MM.1S (cell line): ENCODE results near the gene POMGNT2.
A peak's percentile ranks its signal among the peaks of the same experiment; 100 is the strongest.

ENCODE experiments used
- DNase-seq: peaks from one replicate; pipeline ENCODE4 v3.0.0-alpha.2; 2015
- H2AFZ ChIP-seq: fragments of 300-600 bp; sonication (generic); 2 replicates; pipeline ENCODE4 v1.6.0; 2016; ENCODE audit warnings: antibody characterized with exemption, low read length
- H3F3A ChIP-seq: fragments of 300-600 bp; sonication (generic); 2 replicates; pipeline ENCODE4 v1.6.1; 2016; ENCODE audit warnings: mild to moderate bottlenecking, antibody characterized with exemption, low read length, moderate library complexity, mixed read lengths; ENCODE audit not compliant: insufficient read depth
- H3K27ac ChIP-seq: fragments of 300-600 bp; sonication (generic); 2 replicates; pipeline ENCODE4 v1.5.1; 2016; ENCODE audit warnings: mild to moderate bottlenecking, low read length
- H3K27me3 ChIP-seq: fragments of 300-600 bp; sonication (generic); replicated peaks from 2 replicates; pipeline ENCODE4 v1.6.0; 2016; ENCODE audit warnings: low read length; ENCODE audit not compliant: insufficient read depth
- H3K36me3 ChIP-seq: fragments of 300-600 bp; sonication (generic); replicated peaks from 2 replicates; pipeline ENCODE4 v1.6.1; 2016; ENCODE audit warnings: mild to moderate bottlenecking, low read length, mixed read lengths; ENCODE audit not compliant: insufficient read depth
- H3K4me1 ChIP-seq: fragments of 300-600 bp; sonication (generic); 2 replicates; pipeline ENCODE4 v1.6.1; 2016; ENCODE audit warnings: low read length, mixed read lengths
- H3K4me2 ChIP-seq: fragments of 300-600 bp; sonication (generic); 2 replicates; pipeline ENCODE4 v1.6.0; 2016; ENCODE audit warnings: low read depth, low read length
- H3K4me3 ChIP-seq: fragments of 300-600 bp; sonication (generic); 2 replicates; pipeline ENCODE4 v1.5.1; 2016; ENCODE audit warnings: low read length, mixed read lengths
- H3K79me2 ChIP-seq: fragments of 300-600 bp; sonication (generic); 2 replicates; pipeline ENCODE4 v1.6.1; 2016; ENCODE audit warnings: mixed run types, low read length, mixed read lengths
- H3K9ac ChIP-seq: fragments of 300-600 bp; sonication (generic); 2 replicates; pipeline ENCODE4 v1.6.1; 2016; ENCODE audit warnings: low read length, mixed read lengths
- H3K9me2 ChIP-seq: fragments of 300-600 bp; sonication (generic); replicated peaks from 2 replicates; pipeline ENCODE4 v1.6.1; 2016; ENCODE audit warnings: mild to moderate bottlenecking, low read length, mixed read lengths; ENCODE audit not compliant: insufficient read depth
- H3K9me3 ChIP-seq: fragments of 300-600 bp; sonication (generic); replicated peaks from 2 replicates; pipeline ENCODE4 v1.6.1; 2016; ENCODE audit warnings: mild to moderate bottlenecking, low read length, mixed read lengths; ENCODE audit not compliant: insufficient read depth
- H4K20me1 ChIP-seq: fragments of 300-600 bp; sonication (generic); 2 replicates; pipeline ENCODE4 v1.6.1; 2016; ENCODE audit warnings: mild to moderate bottlenecking, low read length, moderate library complexity, mixed read lengths; ENCODE audit not compliant: insufficient read depth
- EZH2 ChIP-seq: fragments of 300-600 bp; sonication (generic); optimal IDR thresholded peaks from 2 replicates; pipeline ENCODE3; 2017; ENCODE audit warnings: low read depth, mild to moderate bottlenecking, antibody characterized with exemption, low read length, mixed read lengths
- EZH2phosphoT487 ChIP-seq: fragments of 300-600 bp; sonication (generic); IDR thresholded peaks from 2 replicates; pipeline ENCODE4 v1.6.1; 2018; ENCODE audit warnings: antibody characterized with exemption, low read length
- TF ChIP-seq, protein P1 (sequence below): fragments of 300-600 bp; sonication (generic); IDR thresholded peaks from 2 replicates; pipeline ENCODE4 v1.5.1; 2016; ENCODE audit warnings: antibody characterized with exemption, low read length, mixed read lengths

POMGNT2 gene

DNA sequence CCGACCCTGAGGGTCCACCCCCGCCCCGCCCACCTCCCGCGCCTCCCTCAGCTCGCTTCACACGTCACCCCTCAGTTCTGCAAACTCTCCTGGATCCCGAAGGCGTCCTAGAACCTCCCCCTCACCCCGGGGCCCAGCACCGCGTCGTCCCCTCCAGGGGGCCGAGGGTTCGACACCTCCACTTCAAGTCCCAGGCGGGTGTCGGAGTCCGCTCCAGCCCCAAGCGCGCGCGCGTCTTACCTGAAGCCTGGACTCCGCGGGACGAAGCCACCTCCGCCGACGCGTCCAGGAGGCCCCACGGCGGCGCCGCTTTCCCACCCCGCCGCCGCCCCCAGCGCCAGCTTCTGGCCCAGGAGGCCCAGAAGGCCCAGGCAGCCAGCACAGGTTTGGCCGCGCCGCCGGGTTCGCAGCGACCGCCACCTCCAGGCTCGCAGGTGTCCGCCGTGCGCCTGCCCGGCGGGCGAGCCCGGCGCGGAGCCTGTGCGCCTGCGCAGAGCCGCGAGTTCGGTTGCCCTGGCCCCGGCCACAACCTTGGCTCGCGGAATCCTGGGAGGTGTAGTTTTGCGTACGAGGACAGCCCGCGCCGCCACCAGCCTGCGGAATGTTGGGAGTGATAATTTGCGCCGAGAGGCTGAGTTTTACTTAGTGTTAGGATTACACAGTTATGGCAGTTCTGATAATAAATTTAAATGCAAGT lies at the start of gene POMGNT2:
Gene POMGNT2, minus strand, starts transcription at position 484 of the 697 bp plus-strand sequence. CDS start 24,648 bp downstream, outside the sequence.
- Histone ChIP-seq H3K4me3 (peak within 1 kb of the TSS; percentile 85), H3K79me2 (peaks cover 13% of the 10 kb centered on the region), H4K20me1 (no peaks in the 10 kb centered on the region), H2AFZ (peak within 1 kb of the TSS; percentile 86), H3K27ac (no peak within 1 kb of the TSS), H3K4me1 (no peaks in the 10 kb centered on the region; the same call in 1 of the 2 replicates), H3K27me3 (no peaks in the 10 kb centered on the region), H3F3A (no peaks in the 10 kb centered on the region), H3K4me2 (peak within 1 kb of the TSS; percentile 82), H3K9me3 (no peaks in the 10 kb centered on the region), H3K9me2 (no peaks in the 10 kb centered on the region), H3K9ac (peak within 1 kb of the TSS; percentile 80; the same call in 1 of the 2 replicates), H3K36me3 (no peaks in the 10 kb centered on the region)
- TF ChIP-seq, protein P1, sequence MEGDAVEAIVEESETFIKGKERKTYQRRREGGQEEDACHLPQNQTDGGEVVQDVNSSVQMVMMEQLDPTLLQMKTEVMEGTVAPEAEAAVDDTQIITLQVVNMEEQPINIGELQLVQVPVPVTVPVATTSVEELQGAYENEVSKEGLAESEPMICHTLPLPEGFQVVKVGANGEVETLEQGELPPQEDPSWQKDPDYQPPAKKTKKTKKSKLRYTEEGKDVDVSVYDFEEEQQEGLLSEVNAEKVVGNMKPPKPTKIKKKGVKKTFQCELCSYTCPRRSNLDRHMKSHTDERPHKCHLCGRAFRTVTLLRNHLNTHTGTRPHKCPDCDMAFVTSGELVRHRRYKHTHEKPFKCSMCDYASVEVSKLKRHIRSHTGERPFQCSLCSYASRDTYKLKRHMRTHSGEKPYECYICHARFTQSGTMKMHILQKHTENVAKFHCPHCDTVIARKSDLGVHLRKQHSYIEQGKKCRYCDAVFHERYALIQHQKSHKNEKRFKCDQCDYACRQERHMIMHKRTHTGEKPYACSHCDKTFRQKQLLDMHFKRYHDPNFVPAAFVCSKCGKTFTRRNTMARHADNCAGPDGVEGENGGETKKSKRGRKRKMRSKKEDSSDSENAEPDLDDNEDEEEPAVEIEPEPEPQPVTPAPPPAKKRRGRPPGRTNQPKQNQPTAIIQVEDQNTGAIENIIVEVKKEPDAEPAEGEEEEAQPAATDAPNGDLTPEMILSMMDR, result no peak
- TF ChIP-seq EZH2, result no peak
- TF ChIP-seq EZH2phosphoT487, result no peak
- peak; percentile 92 for DNase-seq

DNA sequence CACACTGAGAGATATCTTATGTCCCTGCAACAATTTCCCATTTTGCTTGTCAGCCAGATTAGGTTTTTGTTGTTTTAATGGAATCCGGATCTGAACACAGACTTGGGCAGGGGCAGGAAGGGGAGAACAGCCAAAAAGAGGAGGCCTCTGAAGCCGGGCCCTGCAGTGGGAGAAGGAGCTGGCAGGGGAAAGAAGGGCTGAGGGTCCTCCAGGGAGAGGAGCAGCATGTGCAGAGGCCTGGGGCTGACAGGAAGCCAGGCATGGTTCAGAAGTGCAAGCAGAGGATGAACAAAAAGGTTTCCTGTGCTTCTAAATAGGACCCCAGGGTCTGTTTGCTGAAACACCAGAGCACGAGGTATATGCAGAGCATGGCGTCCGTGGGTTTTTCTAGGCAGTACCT lies 49.1 kb upstream of the POMGNT2 start:
- no peaks in the 10 kb centered on the region for H3F3A ChIP-seq
- H3K4me3 ChIP-seq, result no peak overlapping the region
- no peaks in the 10 kb centered on the region for H4K20me1 ChIP-seq
- TF ChIP-seq, protein P1, result no peak
- TF ChIP-seq EZH2phosphoT487, result no peak
- no peak for TF ChIP-seq EZH2
- H3K4me2 ChIP-seq, result no peak overlapping the region
- no peaks in the 10 kb centered on the region for H3K27me3 ChIP-seq
- no peaks in the 10 kb centered on the region for H3K36me3 ChIP-seq
- no peaks in the 10 kb centered on the region for H3K4me1 ChIP-seq
- no peak overlapping the region for H3K27ac ChIP-seq
- no peak for DNase-seq
- no peaks in the 10 kb centered on the region for H3K9me2 ChIP-seq
- no peak overlapping the region for H2AFZ ChIP-seq
- H3K9ac ChIP-seq, result no peak overlapping the region
- no peaks in the 10 kb centered on the region for H3K9me3 ChIP-seq
- no peaks in the 10 kb centered on the region for H3K79me2 ChIP-seq

DNA sequence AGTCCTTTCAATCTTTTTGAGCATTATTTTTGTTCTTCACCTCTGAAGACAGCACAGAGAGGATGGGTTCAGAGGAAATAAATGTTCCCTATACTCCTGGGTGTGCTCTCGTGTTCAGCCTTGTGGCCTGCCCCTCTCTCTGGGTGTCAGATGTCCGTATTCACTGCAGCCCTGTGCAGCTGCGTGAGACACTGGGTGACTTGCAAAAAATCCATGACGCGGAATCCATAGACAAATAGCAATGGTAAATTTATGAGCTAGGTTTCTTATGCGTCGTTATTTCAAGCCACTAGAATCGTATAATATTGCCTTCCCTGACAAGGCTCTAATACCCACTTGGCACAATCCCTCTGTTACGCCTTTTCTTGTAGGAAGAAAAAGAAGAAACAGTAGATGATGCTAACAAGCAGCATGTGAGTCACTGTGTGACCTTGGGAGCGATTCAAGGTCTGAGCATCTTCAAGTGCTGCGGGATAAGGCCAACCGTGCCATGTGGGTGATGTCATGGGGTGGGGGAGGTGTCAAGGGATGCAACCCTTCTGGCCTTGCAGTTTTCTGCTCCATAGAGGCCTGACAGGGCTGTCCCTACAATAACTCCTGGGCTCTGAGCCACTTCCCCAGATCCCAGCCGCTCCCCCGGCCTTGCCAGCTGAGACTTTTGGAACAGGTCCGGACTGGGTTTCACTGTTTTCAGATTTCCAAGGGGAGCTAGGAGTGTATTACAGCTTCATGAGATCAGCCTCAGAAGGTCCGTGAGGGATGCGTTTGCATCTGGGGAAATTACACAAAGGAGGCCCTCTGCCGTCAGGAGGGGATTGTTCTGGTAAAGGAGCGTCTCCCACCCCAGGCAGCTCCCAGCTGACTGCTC lies 47.6 kb upstream of the POMGNT2 start:
- no peaks in the 10 kb centered on the region for H3K79me2 ChIP-seq
- H3K27ac ChIP-seq, result no peak overlapping the region
- H3K4me1 ChIP-seq, result no peaks in the 10 kb centered on the region
- no peak overlapping the region for H3K9ac ChIP-seq
- no peak overlapping the region for H2AFZ ChIP-seq
- H3F3A ChIP-seq, result no peaks in the 10 kb centered on the region
- H3K9me3 ChIP-seq, result no peaks in the 10 kb centered on the region
- DNase-seq, result no peak
- TF ChIP-seq EZH2phosphoT487 (no peak), EZH2 (no peak)
- TF ChIP-seq, protein P1, result no peak
- no peaks in the 10 kb centered on the region for H3K36me3 ChIP-seq
- H4K20me1 ChIP-seq, result no peaks in the 10 kb centered on the region
- no peaks in the 10 kb centered on the region for H3K27me3 ChIP-seq
- H3K4me2 ChIP-seq, result no peak overlapping the region
- no peak overlapping the region for H3K4me3 ChIP-seq
- H3K9me2 ChIP-seq, result no peaks in the 10 kb centered on the region
